ENCODE measurements around the gene THBS2. TPM values are rescaled to one million over a fixed set of nuclear protein-coding genes. Genes with fewer than 3 reads are reported as not detected.

THBS2 gene
- polyA plus RNA-seq, 1 donor: 10.7 TPM

DNA sequence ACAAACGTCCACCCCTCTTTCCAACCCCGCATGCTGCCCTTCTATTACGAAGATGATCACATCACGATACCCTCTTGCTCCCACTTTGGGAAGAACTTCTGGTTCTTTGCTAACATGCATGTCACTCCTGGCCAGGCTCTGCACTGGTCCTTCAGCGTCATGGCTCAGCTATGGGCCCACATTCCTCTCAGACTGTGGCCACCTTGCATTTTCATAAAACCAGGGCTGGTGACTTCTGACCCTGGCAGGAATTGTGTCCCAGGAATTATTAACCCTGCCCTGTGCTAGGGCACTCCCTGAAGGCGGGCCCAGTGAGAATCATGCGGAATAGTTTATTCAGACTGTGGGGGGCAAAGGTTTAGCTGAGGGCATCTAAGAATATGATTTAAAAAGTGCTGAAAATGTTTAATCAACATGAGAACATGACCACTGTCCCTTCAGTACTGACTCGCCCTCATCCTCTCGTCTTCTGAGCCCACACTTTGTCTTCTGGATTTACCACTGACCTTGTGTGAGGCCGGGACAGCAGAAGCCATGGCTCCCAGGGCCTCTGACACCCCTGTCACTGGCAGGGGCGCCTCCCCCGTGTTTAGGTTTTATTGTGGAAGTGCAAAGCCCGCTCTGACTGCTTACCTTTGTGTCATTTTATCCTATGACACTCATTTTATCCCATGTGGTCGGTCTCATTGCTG is 38.1 kb upstream of the THBS2 start:
- DNase-seq: no peak
- H3K27ac ChIP-seq (ENCODE audit: low read length): no peak overlapping the region
- 85% methylated on average over 5 of the region's 14 CpGs for WGBS (ENCODE audit: insufficient coverage, low lambda C conversion rate)
- no peaks in the 10 kb centered on the region for H3K4me1 ChIP-seq (ENCODE audit: control insufficient read depth, insufficient read depth, low read length)
- no peak overlapping the region for H3K4me3 ChIP-seq (ENCODE audit: low read length)
- no peaks in the 10 kb centered on the region for H3K9me3 ChIP-seq (ENCODE audit: control insufficient read depth, low read depth, low read length)
- peaks cover 3% of the 10 kb centered on the region for H3K27me3 ChIP-seq (ENCODE audit: control insufficient read depth, insufficient read depth, low read length)
- no peaks in the 10 kb centered on the region for H3K36me3 ChIP-seq (ENCODE audit: control insufficient read depth, insufficient read depth, low read length)

GRCh38 chr6:169291148-169291547 is 37.5 kb upstream of the THBS2 start:
- no peak for DNase-seq
- Histone ChIP-seq H3K4me3 (ENCODE audit: low read length) (no peak overlapping the region), H3K36me3 (ENCODE audit: control insufficient read depth, insufficient read depth, low read length) (no peaks in the 10 kb centered on the region), H3K27me3 (ENCODE audit: control insufficient read depth, insufficient read depth, low read length) (peaks cover 3% of the 10 kb centered on the region), H3K27ac (ENCODE audit: low read length) (no peak overlapping the region), H3K4me1 (ENCODE audit: control insufficient read depth, insufficient read depth, low read length) (no peaks in the 10 kb centered on the region), H3K9me3 (ENCODE audit: control insufficient read depth, low read depth, low read length) (no peaks in the 10 kb centered on the region)
- WGBS (ENCODE audit: insufficient coverage, low lambda C conversion rate): 100% methylated on average over 1 of the region's 9 CpGs

GRCh38 chr6:169289619-169290339 is 36.1 kb upstream of the THBS2 start:
- Histone ChIP-seq H3K4me3 (ENCODE audit: low read length) (no peak overlapping the region), H3K27ac (ENCODE audit: low read length) (no peak overlapping the region), H3K27me3 (ENCODE audit: control insufficient read depth, insufficient read depth, low read length) (peaks cover 3% of the 10 kb centered on the region), H3K4me1 (ENCODE audit: control insufficient read depth, insufficient read depth, low read length) (no peaks in the 10 kb centered on the region), H3K36me3 (ENCODE audit: control insufficient read depth, insufficient read depth, low read length) (no peaks in the 10 kb centered on the region), H3K9me3 (ENCODE audit: control insufficient read depth, low read depth, low read length) (no peaks in the 10 kb centered on the region)
- DNase-seq: no peak
- 71% methylated on average over 1 of the region's 18 CpGs for WGBS (ENCODE audit: insufficient coverage, low lambda C conversion rate)

- no peak for DNase-seq
- Histone ChIP-seq H3K4me3 (ENCODE audit: low read length) (no peak overlapping the region), H3K27me3 (ENCODE audit: control insufficient read depth, insufficient read depth, low read length) (peaks cover 3% of the 10 kb centered on the region), H3K4me1 (ENCODE audit: control insufficient read depth, insufficient read depth, low read length) (no peaks in the 10 kb centered on the region), H3K27ac (ENCODE audit: low read length) (no peak overlapping the region), H3K9me3 (ENCODE audit: control insufficient read depth, low read depth, low read length) (no peaks in the 10 kb centered on the region), H3K36me3 (ENCODE audit: control insufficient read depth, insufficient read depth, low read length) (no peaks in the 10 kb centered on the region)
- 80% methylated on average over 1 of the region's 5 CpGs for WGBS (ENCODE audit: insufficient coverage, low lambda C conversion rate)
Observed at GRCh38 chr6:169289257-169289618, 35.6 kb upstream of the THBS2 start.

DNA sequence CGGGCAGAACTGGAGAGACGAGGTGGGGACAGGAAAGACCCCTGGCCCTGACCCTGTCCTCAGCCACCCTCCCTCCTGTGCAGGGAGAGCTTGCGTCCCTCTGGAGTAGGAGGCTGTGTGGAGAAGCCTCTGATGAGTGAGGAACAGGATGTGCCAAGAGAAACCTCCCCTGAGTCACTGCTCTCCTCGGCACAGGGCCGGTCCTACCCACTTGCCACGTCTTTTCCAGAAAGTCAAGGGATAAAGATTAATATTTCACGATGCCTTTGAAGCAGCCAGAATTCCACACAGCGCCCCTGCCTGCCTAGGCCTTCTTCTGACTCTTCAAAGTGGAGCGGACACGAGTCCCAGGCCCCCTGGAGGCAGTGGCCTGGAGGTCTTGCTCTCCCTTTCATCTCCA is 34.9 kb upstream of the THBS2 start:
- Histone ChIP-seq H3K27ac (ENCODE audit: low read length) (no peak overlapping the region), H3K4me3 (ENCODE audit: low read length) (no peak overlapping the region), H3K27me3 (ENCODE audit: control insufficient read depth, insufficient read depth, low read length) (peaks cover 3% of the 10 kb centered on the region), H3K9me3 (ENCODE audit: control insufficient read depth, low read depth, low read length) (no peaks in the 10 kb centered on the region), H3K36me3 (ENCODE audit: control insufficient read depth, insufficient read depth, low read length) (no peaks in the 10 kb centered on the region), H3K4me1 (ENCODE audit: control insufficient read depth, insufficient read depth, low read length) (no peaks in the 10 kb centered on the region)
- WGBS (ENCODE audit: insufficient coverage, low lambda C conversion rate): no CpG with 5 or more reads among the region's 10 CpGs
- DNase-seq: no peak

DNA sequence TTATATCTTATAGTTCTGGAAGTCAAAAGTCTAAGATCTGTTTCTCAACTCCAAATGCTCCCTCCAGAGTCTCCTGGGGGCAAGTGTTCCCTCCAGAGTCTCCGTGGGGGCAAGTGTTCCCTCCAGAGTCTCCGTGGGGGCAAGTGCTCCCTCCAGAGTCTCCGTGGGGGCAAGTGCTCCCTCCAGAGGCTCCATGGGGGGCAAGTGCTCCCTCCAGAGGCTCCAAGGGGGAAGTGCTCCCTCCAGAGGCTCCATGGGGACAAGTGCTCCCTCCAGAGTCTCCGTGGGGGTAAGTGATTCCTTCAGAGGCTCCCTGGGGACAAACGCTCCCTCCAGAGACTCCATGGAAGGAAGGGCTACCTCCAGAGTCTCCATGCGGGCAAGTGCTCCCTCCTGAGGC is 34.0 kb upstream of the THBS2 start:
- no CpG with 5 or more reads among the region's 6 CpGs for WGBS (ENCODE audit: insufficient coverage, low lambda C conversion rate)
- H3K27ac ChIP-seq (ENCODE audit: low read length): no peak overlapping the region
- H3K4me3 ChIP-seq (ENCODE audit: low read length): no peak overlapping the region
- no peaks in the 10 kb centered on the region for H3K4me1 ChIP-seq (ENCODE audit: control insufficient read depth, insufficient read depth, low read length)
- no peaks in the 10 kb centered on the region for H3K36me3 ChIP-seq (ENCODE audit: control insufficient read depth, insufficient read depth, low read length)
- no peak for DNase-seq
- peaks cover 3% of the 10 kb centered on the region for H3K27me3 ChIP-seq (ENCODE audit: control insufficient read depth, insufficient read depth, low read length)
- no peaks in the 10 kb centered on the region for H3K9me3 ChIP-seq (ENCODE audit: control insufficient read depth, low read depth, low read length)

DNA sequence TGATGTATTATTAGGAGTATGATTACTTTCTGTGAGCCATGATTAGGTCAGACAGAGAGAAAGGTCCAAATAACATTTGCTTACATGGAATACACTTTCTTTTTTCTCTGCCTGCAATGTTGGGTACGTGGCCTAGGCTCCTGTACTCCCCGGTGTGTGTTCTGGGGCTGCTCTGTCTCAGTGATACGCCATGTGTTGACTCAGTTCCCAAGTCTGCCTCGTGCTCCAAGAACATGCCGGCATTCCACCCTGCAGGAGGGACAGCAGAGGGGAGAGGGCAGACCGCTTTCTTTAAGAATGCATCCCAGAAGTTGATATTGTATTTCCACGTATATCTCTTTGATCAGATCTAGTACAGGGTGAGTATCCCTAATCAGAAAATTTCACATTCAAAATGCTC is 33.3 kb upstream of the THBS2 start:
- Histone ChIP-seq H3K27ac (ENCODE audit: low read length) (no peak overlapping the region), H3K9me3 (ENCODE audit: control insufficient read depth, low read depth, low read length) (no peaks in the 10 kb centered on the region), H3K4me3 (ENCODE audit: low read length) (no peak overlapping the region), H3K4me1 (ENCODE audit: control insufficient read depth, insufficient read depth, low read length) (no peaks in the 10 kb centered on the region), H3K27me3 (ENCODE audit: control insufficient read depth, insufficient read depth, low read length) (peaks cover 3% of the 10 kb centered on the region), H3K36me3 (ENCODE audit: control insufficient read depth, insufficient read depth, low read length) (no peaks in the 10 kb centered on the region)
- WGBS (ENCODE audit: insufficient coverage, low lambda C conversion rate): no CpG with 5 or more reads among the region's 7 CpGs
- DNase-seq: no peak

DNA sequence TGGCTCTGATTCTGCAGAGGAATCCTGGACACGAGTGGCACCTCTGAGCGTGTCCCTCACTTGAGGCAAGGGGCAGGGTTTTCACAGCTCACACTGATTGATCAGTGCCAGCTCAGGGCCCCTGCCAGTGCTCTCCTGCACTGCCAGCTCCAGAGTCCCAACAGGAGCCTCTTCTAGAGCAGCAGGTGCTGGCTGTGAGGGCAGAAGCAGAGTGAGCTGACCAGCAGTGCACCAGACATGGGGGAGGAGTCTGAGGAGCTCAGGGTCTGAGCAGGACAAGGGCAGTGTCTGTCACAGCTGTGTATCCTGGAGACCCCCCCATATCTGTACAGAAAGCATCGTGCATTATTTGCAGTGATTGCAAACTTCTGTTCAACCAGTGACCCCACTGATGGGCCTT is 31.5 kb upstream of the THBS2 start:
- H3K27ac ChIP-seq (ENCODE audit: low read length): no peak overlapping the region
- H3K4me1 ChIP-seq (ENCODE audit: control insufficient read depth, insufficient read depth, low read length): no peaks in the 10 kb centered on the region
- H3K4me3 ChIP-seq (ENCODE audit: low read length): no peak overlapping the region
- no peaks in the 10 kb centered on the region for H3K36me3 ChIP-seq (ENCODE audit: control insufficient read depth, insufficient read depth, low read length)
- no CpG with 5 or more reads among the region's 3 CpGs for WGBS (ENCODE audit: insufficient coverage, low lambda C conversion rate)
- peaks cover 3% of the 10 kb centered on the region for H3K27me3 ChIP-seq (ENCODE audit: control insufficient read depth, insufficient read depth, low read length)
- H3K9me3 ChIP-seq (ENCODE audit: control insufficient read depth, low read depth, low read length): no peaks in the 10 kb centered on the region
- no peak for DNase-seq

- no peak for DNase-seq
- no CpG with 5 or more reads among the region's 1 CpG for WGBS (ENCODE audit: insufficient coverage, low lambda C conversion rate)
- Histone ChIP-seq H3K4me3 (ENCODE audit: low read length) (no peak overlapping the region), H3K27me3 (ENCODE audit: control insufficient read depth, insufficient read depth, low read length) (peaks cover 3% of the 10 kb centered on the region), H3K27ac (ENCODE audit: low read length) (no peak overlapping the region), H3K4me1 (ENCODE audit: control insufficient read depth, insufficient read depth, low read length) (no peaks in the 10 kb centered on the region), H3K36me3 (ENCODE audit: control insufficient read depth, insufficient read depth, low read length) (no peaks in the 10 kb centered on the region), H3K9me3 (ENCODE audit: control insufficient read depth, low read depth, low read length) (no peaks in the 10 kb centered on the region)
Observed at GRCh38 chr6:169283924-169284323, 30.3 kb upstream of the THBS2 start.

DNA sequence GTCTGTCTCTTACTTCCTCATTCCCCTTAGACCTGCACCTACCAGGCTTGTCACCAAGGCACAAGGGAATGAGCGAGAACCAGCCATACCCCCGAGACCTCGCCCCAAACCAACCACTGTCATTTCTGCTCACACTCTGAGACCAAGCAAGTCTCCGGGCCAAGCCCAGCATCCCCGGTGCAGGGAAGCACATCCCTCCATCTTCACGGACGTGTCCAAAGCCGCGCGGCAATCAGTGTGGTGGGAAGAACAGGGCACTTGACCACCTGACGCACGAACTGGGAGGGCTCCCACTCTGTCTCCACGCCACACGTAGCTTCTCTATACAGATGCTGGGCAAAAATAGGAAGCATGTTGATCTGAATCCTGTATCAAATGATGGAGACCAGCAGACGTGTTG is 28.4 kb upstream of the THBS2 start:
- no peak for DNase-seq
- no peaks in the 10 kb centered on the region for H3K36me3 ChIP-seq (ENCODE audit: control insufficient read depth, insufficient read depth, low read length)
- no peaks in the 10 kb centered on the region for H3K27me3 ChIP-seq (ENCODE audit: control insufficient read depth, insufficient read depth, low read length)
- H3K27ac ChIP-seq (ENCODE audit: low read length): no peak overlapping the region
- H3K4me1 ChIP-seq (ENCODE audit: control insufficient read depth, insufficient read depth, low read length): no peaks in the 10 kb centered on the region
- H3K9me3 ChIP-seq (ENCODE audit: control insufficient read depth, low read depth, low read length): no peaks in the 10 kb centered on the region
- H3K4me3 ChIP-seq (ENCODE audit: low read length): no peak overlapping the region
- WGBS (ENCODE audit: insufficient coverage, low lambda C conversion rate): no CpG with 5 or more reads among the region's 15 CpGs

DNA sequence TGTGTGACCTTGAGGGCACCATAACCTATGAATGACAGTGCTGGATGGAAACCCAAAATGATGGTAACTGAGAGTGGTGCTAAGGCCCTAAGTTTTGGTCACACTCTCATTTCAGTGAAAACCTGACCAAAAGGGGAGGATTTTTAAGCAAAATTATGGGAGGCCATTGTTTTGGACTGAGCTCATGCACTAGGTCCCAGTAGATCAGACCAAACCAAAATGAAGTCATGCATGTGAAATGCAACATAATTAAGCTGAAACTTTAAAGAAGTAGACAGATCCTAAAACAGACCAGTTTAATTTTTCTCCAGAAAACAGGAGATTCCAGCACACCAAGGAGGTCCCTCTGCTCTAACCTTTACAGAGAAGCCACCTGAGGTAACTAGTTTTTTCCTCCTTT is 24.0 kb upstream of the THBS2 start:
- Histone ChIP-seq H3K4me1 (ENCODE audit: control insufficient read depth, insufficient read depth, low read length) (no peaks in the 10 kb centered on the region), H3K36me3 (ENCODE audit: control insufficient read depth, insufficient read depth, low read length) (no peaks in the 10 kb centered on the region), H3K9me3 (ENCODE audit: control insufficient read depth, low read depth, low read length) (no peaks in the 10 kb centered on the region), H3K4me3 (ENCODE audit: low read length) (no peak overlapping the region), H3K27ac (ENCODE audit: low read length) (no peak overlapping the region), H3K27me3 (ENCODE audit: control insufficient read depth, insufficient read depth, low read length) (no peaks in the 10 kb centered on the region)
- no peak for DNase-seq
